Measurements from ENCODE around the gene GABARAPL2.

Gene GABARAPL2

DNA sequence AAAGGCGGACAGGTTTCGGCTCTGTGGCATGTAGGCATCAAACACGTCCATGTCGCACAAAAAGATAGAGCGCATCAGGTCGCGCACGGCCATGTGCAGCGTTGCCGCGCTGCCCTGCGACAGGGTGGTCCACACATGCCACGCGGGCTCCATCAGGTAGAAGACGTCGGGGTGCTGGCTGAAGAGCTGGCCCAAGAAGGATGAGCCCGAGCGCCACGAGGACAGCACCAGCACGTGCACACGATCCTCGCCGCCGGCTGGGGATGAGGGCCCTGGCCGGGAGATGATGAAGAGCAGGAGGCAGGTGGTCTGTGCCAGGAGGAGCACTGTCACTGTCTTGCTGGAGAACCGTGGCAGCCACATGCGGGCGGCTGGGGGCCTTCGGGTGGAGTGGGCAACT is 36.2 kb upstream of the GABARAPL2 start:
- DNase-seq (ENCODE audit: extremely low spot score), result no peak
- ChIA-PET CTCF (no interaction called here), POLR2A (no interaction called here)
- TF ChIP-seq, protein P1, sequence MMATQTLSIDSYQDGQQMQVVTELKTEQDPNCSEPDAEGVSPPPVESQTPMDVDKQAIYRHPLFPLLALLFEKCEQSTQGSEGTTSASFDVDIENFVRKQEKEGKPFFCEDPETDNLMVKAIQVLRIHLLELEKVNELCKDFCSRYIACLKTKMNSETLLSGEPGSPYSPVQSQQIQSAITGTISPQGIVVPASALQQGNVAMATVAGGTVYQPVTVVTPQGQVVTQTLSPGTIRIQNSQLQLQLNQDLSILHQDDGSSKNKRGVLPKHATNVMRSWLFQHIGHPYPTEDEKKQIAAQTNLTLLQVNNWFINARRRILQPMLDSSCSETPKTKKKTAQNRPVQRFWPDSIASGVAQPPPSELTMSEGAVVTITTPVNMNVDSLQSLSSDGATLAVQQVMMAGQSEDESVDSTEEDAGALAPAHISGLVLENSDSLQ (IDR thresholded peaks at IDR 0.05), result no peak
- TF ChIP-seq LEF1 (IDR thresholded peaks at IDR 0.05; ENCODE audit: borderline replicate concordance), result no peak
- no peak for TF ChIP-seq ZNF384 (IDR thresholded peaks at IDR 0.05)
- TF ChIP-seq BHLHE40 (IDR thresholded peaks at IDR 0.05; ENCODE audit: borderline replicate concordance), result no peak
- no peak for TF ChIP-seq FOXM1 (IDR thresholded peaks at IDR 0.05; ENCODE audit: borderline replicate concordance)
- no peak for TF ChIP-seq SP1 (IDR thresholded peaks at IDR 0.05)

DNA sequence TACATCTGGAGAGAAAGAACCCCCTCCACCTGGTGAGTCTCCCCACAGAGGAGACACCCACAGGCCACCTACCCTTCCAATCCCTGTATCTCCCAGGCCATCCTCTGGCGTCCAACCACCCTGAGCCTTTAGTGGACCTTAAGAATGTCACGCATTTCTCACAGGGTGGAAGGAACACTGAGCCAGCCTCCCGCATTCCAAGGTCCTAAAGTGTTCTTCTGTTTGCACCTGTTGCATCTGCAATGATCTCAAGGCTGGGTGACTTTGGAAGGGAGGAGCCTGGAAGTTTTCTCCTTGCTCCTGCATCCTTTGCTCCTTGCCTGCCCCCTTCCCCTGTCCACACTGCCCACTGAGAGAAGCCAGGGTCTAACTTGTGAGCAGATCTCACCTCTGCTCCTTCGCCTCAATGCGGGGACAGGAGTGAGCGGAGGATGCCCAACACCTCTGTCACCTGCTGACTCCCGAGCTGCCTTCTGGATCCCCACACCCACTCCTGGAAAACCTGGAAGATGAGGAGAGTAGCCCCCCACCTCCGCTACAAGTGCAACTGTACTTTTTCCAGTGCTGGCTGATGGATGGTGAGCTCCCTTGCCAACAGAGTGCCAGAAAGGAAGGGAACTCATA is 33.9 kb upstream of the GABARAPL2 start:
- no peak for DNase-seq (ENCODE audit: extremely low spot score)
- ChIA-PET CTCF (interaction anchor here (1.1 kb wide), 1 partner anchor 15 kb away, joined by 3 read pairs; no protein-coding TSS in a partner anchor), POLR2A (interaction anchor here (0.7 to 1.5 kb wide), 3 partner anchors 15 to 91 kb away, joined by 3 to 5 read pairs (median 3); partner anchors contain the start of gene ADAT1)
- no peak for TF ChIP-seq FOXM1 (IDR thresholded peaks at IDR 0.05; ENCODE audit: borderline replicate concordance)

DNA sequence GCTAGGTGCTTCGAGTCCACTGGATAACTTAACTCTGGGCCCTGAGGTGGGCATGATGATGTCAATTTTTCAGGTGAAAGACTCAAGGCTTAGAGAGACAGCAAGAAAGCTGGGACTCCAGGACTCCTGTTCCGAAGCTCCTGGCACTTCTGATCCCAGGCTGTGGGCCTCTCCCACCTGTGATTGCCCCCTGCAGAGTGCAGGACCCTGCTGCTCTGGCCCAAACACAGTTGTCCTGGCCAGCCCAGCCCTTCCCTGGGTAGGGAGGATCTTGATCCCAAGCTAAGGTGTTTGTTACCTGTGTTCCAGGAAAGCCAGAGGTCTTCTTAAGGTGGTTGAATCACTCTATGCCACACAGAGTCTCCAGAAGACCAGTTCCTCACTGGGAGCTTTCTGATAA is 33.4 kb upstream of the GABARAPL2 start:
- ChIA-PET POLR2A (interaction anchor here (1.5 kb wide), 1 partner anchor 16 kb away, joined by 5 read pairs; no protein-coding TSS in a partner anchor), CTCF (interaction anchor here (1.1 kb wide), 1 partner anchor 15 kb away, joined by 3 read pairs; no protein-coding TSS in a partner anchor)
- no peak for DNase-seq (ENCODE audit: extremely low spot score)
- TF ChIP-seq FOXK2 (IDR thresholded peaks at IDR 0.05), result no peak
- no peak for TF ChIP-seq ARNT (IDR thresholded peaks at IDR 0.05)
- TF ChIP-seq HDGF (IDR thresholded peaks at IDR 0.05; ENCODE audit: borderline replicate concordance), result no peak
- TF ChIP-seq CTBP1 (IDR thresholded peaks at IDR 0.05; ENCODE audit: borderline replicate concordance), result no peak
- no peak for TF ChIP-seq L3MBTL2 (conservative IDR thresholded peaks at IDR 0.05)
- TF ChIP-seq FOXA1 (IDR thresholded peaks at IDR 0.05), result no peak
- TF ChIP-seq, protein P1 (IDR thresholded peaks at IDR 0.05), result no peak
- no peak for TF ChIP-seq NFRKB (IDR thresholded peaks at IDR 0.05)
- no peak for TF ChIP-seq FOXM1 (IDR thresholded peaks at IDR 0.05; ENCODE audit: borderline replicate concordance)
- TF ChIP-seq SUZ12 (IDR thresholded peaks at IDR 0.05), result no peak
- no peak for TF ChIP-seq ZNF384 (IDR thresholded peaks at IDR 0.05)
- TF ChIP-seq ELF4 (IDR thresholded peaks at IDR 0.05), result no peak
- TF ChIP-seq SP1 (IDR thresholded peaks at IDR 0.05), result no peak
- no peak for TF ChIP-seq LEF1 (IDR thresholded peaks at IDR 0.05; ENCODE audit: borderline replicate concordance)
- TF ChIP-seq TARDBP (IDR thresholded peaks at IDR 0.05), result no peak
- TF ChIP-seq BHLHE40 (IDR thresholded peaks at IDR 0.05; ENCODE audit: borderline replicate concordance), result no peak

DNA sequence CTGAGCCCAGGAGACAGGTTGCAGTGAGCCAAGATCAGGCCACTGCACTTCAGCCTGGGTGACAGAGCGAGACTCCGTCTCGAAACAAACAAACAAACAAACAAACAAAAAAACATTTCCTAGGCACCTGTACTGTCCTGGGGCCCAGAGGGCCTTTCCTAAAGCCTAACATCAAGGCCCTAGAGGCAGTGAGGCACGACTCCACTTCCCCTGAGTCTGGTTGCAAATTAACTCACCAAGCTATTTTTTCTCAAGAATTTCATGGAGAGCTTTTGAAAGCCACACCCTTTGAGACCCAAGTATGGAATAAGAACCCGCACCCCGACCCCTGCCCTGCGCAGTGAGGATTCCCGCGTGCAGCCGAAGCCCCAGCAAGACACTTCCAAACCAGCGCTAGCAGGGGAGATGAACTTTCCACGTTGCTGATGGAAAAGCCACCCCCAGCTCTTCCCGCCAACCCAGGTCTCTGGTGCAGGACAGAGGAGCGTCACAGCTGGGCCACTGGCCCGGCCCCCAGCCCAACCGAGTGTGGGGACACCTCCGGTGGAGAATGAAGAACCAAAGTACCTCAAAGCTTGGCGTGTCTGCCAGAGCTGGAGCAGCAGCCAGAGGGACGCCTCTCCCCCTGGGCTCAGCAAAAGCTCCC is 31.5 kb upstream of the GABARAPL2 start:
- CTCF ChIA-PET, result interaction anchor here (0.6 to 0.9 kb wide), 3 partner anchors 10 to 91 kb away, joined by 3 to 5 read pairs (median 4); no protein-coding TSS in a partner anchor
- DNase-seq (ENCODE audit: extremely low spot score), result no peak
- TF ChIP-seq ARNT (IDR thresholded peaks at IDR 0.05) (no peak), FOXK2 (IDR thresholded peaks at IDR 0.05) (no peak), SP1 (IDR thresholded peaks at IDR 0.05) (no peak), ELF4 (IDR thresholded peaks at IDR 0.05) (no peak), TARDBP (IDR thresholded peaks at IDR 0.05) (no peak), CTBP1 (IDR thresholded peaks at IDR 0.05; ENCODE audit: borderline replicate concordance) (no peak), SUZ12 (IDR thresholded peaks at IDR 0.05) (no peak), NFRKB (IDR thresholded peaks at IDR 0.05) (no peak), ZNF384 (IDR thresholded peaks at IDR 0.05) (no peak), FOXA1 (IDR thresholded peaks at IDR 0.05) (no peak), LEF1 (IDR thresholded peaks at IDR 0.05; ENCODE audit: borderline replicate concordance) (no peak), BHLHE40 (IDR thresholded peaks at IDR 0.05; ENCODE audit: borderline replicate concordance) (no peak)
- TF ChIP-seq, protein P1 (IDR thresholded peaks at IDR 0.05), result no peak
- POLR2A ChIA-PET, result interaction anchor here (0.8 kb wide), 1 partner anchor 31 kb away, joined by 5 read pairs; no protein-coding TSS in a partner anchor

DNA sequence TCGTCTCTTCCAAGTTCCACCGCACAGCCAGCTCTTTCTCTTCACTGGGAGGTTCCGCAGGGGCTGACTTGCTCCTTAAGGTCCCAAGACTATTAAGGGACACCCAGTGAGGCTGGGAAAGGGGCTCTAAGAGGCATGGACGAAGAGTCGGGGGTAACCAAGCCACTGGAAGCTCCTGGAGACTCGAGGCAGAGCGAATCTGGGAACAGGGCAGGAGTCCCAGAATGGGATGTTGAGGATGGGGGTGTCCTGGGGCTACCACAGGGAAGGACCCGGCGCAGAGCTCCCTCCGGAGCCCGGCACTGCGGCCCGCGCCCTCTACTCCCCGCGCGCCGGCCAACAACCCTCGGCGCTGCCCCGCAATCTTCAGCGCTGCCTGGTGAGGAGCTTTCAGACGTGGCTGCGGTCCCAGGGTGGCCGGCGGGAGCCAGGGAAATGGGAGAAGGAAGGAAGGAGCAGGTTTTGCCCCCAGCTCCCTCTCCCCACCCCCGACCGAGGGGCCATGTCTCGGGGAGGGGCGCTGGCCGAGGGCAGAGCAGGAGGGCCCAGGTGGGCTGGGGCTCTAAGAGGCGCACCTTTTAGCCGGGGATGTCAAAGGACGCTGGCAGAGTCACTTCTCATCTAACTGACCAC is 30.9 kb upstream of the GABARAPL2 start:
- ChIA-PET CTCF (interaction anchor here (0.6 to 0.9 kb wide), 2 partner anchors 11 to 17 kb away, joined by 3 to 4 read pairs; no protein-coding TSS in a partner anchor), POLR2A (interaction anchor here (0.8 kb wide), 1 partner anchor 30 kb away, joined by 5 read pairs; no protein-coding TSS in a partner anchor)
- no peak for DNase-seq (ENCODE audit: extremely low spot score)
- TF ChIP-seq TARDBP (IDR thresholded peaks at IDR 0.05) (no peak), FOXK2 (IDR thresholded peaks at IDR 0.05) (no peak), BHLHE40 (IDR thresholded peaks at IDR 0.05; ENCODE audit: borderline replicate concordance) (no peak), L3MBTL2 (conservative IDR thresholded peaks at IDR 0.05) (no peak), SUZ12 (IDR thresholded peaks at IDR 0.05) (no peak), CTBP1 (IDR thresholded peaks at IDR 0.05; ENCODE audit: borderline replicate concordance) (no peak), SP1 (IDR thresholded peaks at IDR 0.05) (no peak), ELF4 (IDR thresholded peaks at IDR 0.05) (no peak)

DNA sequence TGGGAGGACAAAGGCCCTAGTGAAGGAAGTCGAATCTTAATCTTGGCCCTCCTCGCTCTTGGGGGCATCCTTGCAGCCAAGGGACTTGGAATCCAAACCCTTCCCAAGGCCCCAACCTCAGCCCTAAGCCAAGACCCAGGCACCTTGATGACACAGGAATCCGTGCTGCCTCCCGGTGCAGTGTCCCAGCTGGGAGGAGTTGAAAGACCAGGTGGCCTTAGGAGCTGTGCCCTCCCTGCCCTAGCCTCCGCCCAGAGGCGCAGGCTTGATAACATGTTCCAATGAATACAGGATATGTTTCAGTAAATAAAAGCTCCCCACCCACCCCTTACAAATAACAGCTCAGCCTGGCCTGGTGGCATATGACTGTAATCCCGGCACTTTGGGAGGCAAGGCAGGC is 30.3 kb upstream of the GABARAPL2 start, which contains the start of gene CHST5:
CHST5 (minus strand) TSS at position 208 of the 400 bp plus-strand sequence. CDS start 5,724 bp downstream, outside the sequence.
- no peak for DNase-seq (ENCODE audit: extremely low spot score)
- TF ChIP-seq FOXA1 (IDR thresholded peaks at IDR 0.05) (no peak), NFRKB (IDR thresholded peaks at IDR 0.05) (no peak), FOXM1 (IDR thresholded peaks at IDR 0.05; ENCODE audit: borderline replicate concordance) (no peak), SP1 (IDR thresholded peaks at IDR 0.05) (no peak), HDGF (IDR thresholded peaks at IDR 0.05; ENCODE audit: borderline replicate concordance) (no peak), ARNT (IDR thresholded peaks at IDR 0.05) (no peak), CTBP1 (IDR thresholded peaks at IDR 0.05; ENCODE audit: borderline replicate concordance) (no peak), ELF4 (IDR thresholded peaks at IDR 0.05) (no peak), SUZ12 (IDR thresholded peaks at IDR 0.05) (no peak), FOXK2 (IDR thresholded peaks at IDR 0.05) (no peak)
- TF ChIP-seq, protein P1 (IDR thresholded peaks at IDR 0.05), result no peak
- POLR2A ChIA-PET, result no interaction called here
- CTCF ChIA-PET, result interaction anchor here (0.6 to 0.9 kb wide), 2 partner anchors 18 to 235 kb away, joined by 3 read pairs; no protein-coding TSS in a partner anchor

Data from HEK293T (cell line).